HG03045 (cell line): ENCODE measurements around the gene ACAA1.
A peak's percentile ranks its signal among the peaks of the same experiment; 100 is the strongest.

ENCODE experiments used
- ATAC-seq: cut with Tn5 transposase; IDR thresholded peaks from one replicate; pipeline ENCODE4 v1.9.1; 2021; ENCODE audit warnings: mild to moderate bottlenecking, moderate library complexity; ENCODE audit not compliant: unreplicated experiment

Gene ACAA1

GRCh38 chr3:38154625-38155255 lies 17.8 kb upstream of the ACAA1 start:
- ATAC-seq: no peak

GRCh38 chr3:38154033-38154494 lies 17.1 kb upstream of the ACAA1 start:
- no peak for ATAC-seq

- ATAC-seq: no peak
These were observed 16.3 kb upstream of the ACAA1 start for GRCh38 chr3:38153221-38153620.

GRCh38 chr3:38152609-38153008 lies 15.7 kb upstream of the ACAA1 start:
- no peak for ATAC-seq

GRCh38 chr3:38151667-38152265 lies 14.8 kb upstream of the ACAA1 start:
- no peak for ATAC-seq

GRCh38 chr3:38150780-38151528 lies 14.0 kb upstream of the ACAA1 start:
- no peak for ATAC-seq

GRCh38 chr3:38149708-38150107 lies 12.8 kb upstream of the ACAA1 start:
- no peak for ATAC-seq

- no peak for ATAC-seq
These were observed 11.5 kb upstream of the ACAA1 start for GRCh38 chr3:38148311-38148882.

GRCh38 chr3:38147421-38147820 lies 10.5 kb upstream of the ACAA1 start:
- ATAC-seq: no peak

GRCh38 chr3:38146504-38146903 lies 9.6 kb upstream of the ACAA1 start:
- no peak for ATAC-seq

GRCh38 chr3:38143511-38143910 lies 6.6 kb upstream of the ACAA1 start:
- ATAC-seq: no peak

- ATAC-seq: no peak
These were observed 6.0 kb upstream of the ACAA1 start for GRCh38 chr3:38142959-38143358.

- ATAC-seq: no peak
These were observed 5.0 kb upstream of the ACAA1 start for GRCh38 chr3:38141952-38142273.

- no peak for ATAC-seq
These were observed 4.4 kb upstream of the ACAA1 start for GRCh38 chr3:38141173-38141951.

- no peak for ATAC-seq
These were observed 3.6 kb upstream of the ACAA1 start for GRCh38 chr3:38140326-38141172.

- ATAC-seq: no peak
These were observed 2.7 kb upstream of the ACAA1 start for GRCh38 chr3:38139652-38140051.

GRCh38 chr3:38139191-38139590 lies 2.3 kb upstream of the ACAA1 start:
- no peak for ATAC-seq

GRCh38 chr3:38138349-38139190 lies 1.6 kb upstream of the ACAA1 start, which contains the start of gene MYD88:
Gene MYD88 (plus strand): TSS chr3:38138661. CDS start chr3:38138701, 40 bp downstream.
- ATAC-seq: peak; percentile 45
